ENCODE data around the gene NUFIP1.
"Not testable (repeated sequence)": the region's sequence is repeated elsewhere in the genome, so short reads cannot be mapped to it uniquely, and the experiment has no call there.

NUFIP1 gene

DNA sequence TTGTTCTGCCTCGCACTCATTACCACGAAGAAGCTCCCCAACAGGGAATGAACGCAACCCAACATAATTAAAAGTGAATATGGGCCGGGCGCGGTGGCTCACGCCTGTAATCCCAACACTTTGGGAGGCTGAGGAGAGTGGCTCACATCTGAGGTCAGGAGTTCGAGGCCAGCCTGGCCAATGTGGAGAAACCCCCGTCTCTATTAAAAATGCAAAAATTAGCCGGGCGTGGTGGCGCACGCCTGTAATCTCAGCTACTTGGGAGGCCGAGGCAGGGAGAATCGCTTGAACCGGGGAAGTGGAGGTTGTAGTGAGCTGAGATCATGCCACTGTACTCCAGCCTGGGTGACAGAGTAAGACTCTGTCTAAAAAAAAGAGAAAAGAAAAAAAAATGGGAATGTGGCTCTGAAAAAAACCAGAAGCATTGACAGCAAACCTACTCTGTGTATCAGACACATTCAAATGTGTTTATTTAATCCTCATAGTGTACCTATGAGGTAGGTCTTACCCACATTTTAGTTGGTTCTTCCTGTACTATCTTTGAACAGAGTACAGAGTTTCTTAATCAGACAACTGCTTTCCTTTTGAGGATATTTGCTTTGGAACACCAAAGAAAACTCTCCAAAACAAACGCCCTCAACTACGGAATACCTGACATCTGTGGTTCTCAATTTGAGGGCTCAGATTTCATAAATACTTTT lies 70.0 kb downstream of the NUFIP1 start:
- DNase-seq = no peak

DNA sequence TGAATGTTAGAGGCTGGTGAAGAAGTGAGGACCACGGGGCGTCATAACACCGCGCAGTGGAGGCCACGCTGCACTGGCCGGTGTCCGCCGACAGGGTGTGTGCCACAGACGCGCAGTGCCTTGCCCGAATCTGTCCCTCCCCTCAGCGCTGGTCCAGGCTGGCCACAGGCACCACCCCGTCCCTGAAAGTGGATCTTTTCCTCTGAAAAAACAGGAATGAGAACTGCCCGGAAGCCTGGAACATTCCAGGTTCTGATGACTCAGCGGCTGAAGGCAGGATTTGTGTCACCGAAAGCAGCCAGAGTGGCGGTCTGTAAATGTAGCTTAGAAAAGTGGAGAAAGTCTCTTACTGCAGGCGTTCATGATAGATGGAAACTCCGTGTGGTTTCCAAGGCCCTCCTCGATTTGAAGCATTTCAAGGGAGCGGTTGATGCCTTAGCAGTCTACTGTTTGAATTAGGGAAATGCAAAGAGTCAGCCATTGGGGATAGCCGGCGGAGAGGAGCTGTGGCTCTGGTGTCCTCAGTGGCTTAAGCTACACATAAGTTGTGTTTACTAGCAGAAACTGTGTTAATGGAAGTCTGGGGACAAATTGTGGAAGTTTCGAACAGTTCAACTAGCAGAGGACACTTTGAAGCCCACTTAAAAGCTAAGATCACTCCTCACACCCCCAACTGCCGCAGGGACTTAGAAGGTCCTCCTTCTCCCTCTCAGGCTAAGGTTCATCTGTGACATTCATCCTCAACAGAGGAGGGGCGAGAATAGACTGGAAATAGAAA lies 70.8 kb downstream of the NUFIP1 start:
- peak; percentile 72 for DNase-seq

DNA sequence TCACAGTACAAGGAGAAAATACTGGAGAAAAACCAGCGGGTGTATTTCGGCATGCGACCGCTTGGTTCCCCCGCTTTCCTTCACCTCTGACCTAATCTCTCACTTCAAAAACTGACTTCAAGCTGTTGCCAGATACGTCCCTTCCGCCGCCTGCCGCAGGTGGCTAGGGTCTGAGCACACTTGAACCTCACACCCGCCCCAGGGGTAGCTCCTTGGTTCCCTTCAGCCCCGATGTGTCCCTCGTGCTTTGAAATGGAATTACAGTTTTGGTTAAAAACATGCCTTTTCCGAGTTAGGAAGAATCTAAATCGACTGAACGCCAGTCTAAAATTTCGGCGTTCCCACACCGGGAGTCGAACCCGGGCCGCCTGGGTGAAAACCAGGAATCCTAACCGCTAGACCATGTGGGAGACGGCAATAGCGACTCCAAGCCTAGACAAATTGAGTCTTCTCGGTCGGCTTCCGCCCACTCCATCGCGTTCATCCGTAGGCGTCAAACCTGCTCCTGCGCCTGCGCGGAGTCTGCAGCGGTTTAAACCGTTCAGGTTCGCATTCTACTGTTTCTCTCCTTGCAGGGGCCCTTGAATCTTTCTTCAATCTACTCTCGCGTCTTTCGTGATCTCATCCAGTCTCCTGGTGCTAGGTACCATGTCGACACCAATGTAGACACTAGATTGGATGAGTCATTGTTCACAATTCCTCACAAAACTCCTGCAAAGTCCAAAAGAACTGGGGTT lies 71.5 kb downstream of the NUFIP1 start:
- DNase-seq = peak; percentile 87

DNA sequence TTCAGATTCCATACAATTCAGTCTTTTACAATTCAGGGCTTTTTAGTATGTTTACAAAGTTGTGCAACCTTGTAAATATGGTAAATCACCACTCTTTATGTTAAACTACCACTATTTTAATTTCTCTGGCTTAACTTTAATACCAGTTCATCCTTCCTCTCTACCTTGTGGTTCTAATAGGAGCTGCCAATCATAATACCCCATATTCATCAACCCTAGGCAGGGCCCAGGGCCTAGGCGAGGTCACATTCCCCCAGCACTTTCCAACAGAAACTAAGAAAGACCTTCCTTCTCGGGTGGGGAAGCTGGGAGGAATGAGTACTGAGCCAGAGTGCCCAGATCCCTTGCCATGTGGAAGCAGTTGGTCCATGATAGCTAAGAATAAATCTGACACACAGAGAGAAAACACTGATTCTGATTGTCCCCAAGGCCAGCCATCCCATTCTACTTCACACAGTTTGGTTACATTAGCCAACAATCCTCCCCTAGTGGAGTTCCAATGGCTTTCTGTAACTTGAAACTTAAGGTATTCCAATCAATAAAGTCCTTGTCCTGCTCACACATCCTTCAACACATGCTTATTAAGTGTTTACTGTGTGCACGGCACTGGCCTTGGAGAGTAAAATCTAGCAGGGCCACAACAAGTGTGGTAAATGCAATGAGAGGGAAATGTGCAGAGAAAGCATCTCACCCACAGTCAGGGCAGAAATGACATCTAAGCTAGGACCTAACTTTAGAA lies 76.8 kb downstream of the NUFIP1 start:
- no peak for DNase-seq

DNA sequence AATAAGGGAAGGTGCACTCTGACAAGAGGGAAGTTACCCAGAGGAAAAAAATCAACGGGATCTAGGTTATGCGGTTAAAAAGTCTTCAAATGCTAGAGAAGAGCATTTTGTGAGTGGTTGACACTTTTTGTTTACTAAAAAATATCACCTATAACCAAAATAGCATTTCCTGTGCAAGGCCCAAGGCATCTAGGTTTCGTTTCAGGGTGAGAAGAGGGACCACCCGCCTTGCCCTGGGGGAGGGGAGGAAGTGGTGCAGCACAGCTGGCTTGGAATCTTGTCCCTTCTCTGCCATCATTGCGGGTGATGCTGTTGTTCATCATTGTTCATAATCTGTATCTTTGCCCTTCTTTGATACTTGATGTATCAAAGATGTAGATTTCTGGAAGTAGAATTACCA lies 80.6 kb downstream of the NUFIP1 start:
- no peak for DNase-seq

DNA sequence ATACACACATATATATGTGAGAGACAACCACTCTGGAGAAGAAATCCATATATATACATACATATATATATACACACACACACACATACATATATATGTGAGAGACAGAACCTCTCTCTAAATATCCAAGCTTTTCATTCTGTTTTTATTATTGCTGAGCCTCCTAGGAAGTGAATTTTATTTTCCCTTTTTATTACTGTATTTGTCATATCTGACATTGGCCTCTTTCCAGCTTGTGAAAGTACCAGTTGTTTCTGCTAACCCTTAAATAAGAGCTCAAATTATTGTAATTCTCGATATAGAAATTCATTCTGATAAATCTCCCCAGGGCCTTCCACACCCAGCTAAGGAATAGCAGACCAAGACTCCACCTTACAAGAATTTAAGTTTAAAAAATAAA lies 81.0 kb downstream of the NUFIP1 start:
- DNase-seq = no peak

DNA sequence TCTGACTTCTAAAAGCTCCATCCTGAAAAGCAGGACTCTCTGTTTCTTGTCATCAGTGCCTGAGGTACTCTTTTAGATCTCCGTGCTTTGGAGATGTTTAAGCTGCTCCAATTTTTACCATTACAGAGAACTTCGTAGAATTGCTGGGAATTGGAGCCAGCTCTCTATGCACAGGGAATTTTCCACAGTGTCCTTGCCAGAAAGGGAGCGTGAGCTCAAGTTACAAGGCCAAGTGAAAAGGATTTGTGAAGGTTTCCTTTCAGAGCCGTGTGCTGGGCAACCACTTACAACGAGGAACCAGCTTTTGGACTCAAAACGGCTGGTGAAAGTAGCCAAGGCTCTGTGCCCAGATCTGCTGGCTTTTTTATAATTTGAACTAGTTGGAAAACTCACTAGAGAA lies 82.6 kb downstream of the NUFIP1 start:
- DNase-seq = no peak

DNA sequence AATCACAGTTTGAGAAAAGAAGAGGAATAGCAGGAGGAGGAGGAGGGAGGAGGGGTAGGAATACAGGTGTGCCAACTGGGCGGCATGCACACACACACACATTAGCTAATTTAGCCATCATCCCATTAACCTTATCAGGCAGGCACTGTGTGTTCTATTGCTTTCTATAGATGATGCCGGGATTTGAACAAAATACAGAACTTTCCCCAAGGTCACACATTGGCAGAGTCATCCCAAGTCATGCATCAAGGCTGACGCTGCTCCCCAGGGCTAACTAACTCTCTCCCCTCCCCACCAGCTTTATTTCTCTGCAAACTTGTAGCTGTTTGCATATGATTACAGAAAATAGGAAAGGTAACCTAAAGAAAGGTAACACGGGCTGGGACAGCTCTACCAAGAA lies 83.0 kb downstream of the NUFIP1 start:
- DNase-seq = no peak

DNA sequence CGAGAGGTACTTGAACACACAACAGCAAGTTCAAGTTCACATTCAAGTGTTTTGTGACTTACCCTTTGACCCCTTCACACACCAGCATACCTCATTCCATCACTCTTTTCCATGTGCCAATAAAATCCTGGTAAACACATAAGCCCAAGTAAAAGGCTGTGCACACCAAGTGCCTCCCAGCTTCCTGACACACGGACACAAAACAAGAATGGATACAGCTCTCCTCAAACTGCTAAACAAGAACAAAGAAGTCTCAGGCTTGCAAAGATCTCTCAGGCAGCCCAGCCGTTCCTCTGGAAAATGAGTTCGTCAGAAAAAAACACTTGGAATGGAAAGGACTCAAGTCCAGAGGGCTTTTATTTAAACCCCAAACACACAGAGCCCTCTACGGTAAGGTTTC lies 83.7 kb downstream of the NUFIP1 start:
- no peak for DNase-seq

DNA sequence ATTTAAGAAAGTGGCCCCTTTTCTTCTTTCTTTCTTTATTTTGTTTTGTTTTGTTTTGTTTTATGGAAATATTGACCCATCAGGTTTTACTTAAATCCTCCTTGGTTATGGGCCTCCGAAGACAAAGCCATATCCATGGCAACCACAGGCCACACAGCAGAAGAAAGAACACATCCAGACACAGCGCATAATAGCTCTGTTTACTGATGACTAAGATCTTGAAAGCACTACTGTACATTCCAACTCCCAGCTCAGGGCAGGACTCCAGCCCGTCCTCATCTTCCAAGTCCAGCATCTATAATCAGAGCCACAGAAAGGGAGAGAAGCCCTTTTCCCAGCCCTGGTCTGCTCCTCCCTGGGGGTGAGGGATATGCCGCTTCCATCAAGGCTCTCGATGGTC lies 84.3 kb downstream of the NUFIP1 start:
- DNase-seq = peak; percentile 3

DNA sequence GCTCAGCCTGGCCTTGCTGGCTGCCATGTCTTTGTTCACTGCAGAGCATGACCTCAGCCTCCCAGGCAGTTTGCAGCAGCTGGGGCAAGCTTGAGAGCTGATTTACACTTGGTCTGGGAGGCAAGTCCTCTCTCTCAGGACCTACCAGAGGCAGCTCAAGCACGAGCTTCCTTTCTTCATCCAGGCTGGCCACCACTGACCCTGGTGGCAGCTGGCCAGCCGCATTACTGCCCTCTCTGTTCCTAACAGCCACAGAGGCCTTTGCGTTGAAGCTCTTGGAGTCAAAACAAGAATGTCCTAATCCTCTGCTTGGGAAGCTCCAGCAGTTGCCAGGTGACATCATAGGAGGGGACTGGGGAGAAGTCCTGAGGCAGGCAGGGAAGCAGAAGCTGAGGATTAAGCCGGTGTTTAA lies 85.7 kb downstream of the NUFIP1 start:
- DNase-seq = no peak

DNA sequence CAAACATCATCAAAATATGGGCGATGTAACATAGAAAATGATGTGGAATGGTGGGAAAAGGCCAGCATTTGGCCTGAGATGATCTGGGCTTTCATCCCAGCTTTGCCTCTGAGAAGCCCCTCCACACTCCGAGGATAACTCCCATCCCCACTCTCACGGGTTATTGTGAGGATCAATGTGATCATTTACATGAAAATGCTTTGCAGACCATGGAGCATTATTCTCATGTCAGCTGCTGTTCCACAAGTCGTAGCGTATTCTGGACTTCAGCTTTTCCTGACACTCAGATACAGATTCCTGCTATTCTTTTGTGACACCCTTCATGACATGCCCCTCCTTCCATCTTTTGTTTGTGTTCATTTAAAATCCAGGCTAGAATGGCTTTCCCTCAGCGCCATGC lies 86.5 kb downstream of the NUFIP1 start:
- DNase-seq = no peak

DNA sequence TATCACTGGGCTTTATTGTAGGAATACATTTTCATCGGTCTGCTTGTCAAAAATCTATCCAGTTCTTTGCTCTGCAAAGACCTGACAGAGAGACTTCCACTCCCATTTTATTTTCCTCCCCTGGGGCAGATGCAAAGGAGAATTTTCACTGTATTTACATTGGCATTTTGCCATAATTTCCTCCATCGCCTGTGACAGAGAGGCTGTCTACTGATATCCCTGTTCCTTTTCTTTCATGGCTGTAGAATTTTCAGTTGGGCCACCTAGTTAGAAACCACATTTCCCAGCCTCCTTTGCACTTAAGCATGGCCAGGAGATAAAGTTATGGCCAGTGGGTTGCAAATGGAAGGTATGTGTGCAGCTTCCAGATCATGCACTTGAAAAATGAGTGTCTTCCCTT lies 89.3 kb downstream of the NUFIP1 start:
- no peak for DNase-seq

DNA sequence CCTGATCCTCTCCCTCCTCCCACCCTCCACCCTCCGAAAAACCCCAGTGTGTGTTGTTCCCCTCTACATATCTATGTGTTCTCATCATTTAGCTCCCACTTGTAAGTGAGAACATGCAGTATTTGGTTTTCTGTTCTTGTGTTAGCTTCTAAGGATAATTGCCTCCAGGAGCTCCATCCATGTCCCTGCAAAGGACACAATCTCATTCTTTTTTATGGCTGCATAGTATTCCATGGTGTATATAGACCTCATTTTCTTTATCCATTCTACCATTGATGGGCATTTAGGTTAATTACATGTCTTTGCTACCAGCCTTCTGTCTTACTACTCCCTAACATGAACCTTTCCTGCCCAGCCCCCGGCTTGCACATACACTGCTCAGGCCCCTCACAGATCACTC lies 91.0 kb downstream of the NUFIP1 start:
- DNase-seq = not testable (repeated sequence)

DNA sequence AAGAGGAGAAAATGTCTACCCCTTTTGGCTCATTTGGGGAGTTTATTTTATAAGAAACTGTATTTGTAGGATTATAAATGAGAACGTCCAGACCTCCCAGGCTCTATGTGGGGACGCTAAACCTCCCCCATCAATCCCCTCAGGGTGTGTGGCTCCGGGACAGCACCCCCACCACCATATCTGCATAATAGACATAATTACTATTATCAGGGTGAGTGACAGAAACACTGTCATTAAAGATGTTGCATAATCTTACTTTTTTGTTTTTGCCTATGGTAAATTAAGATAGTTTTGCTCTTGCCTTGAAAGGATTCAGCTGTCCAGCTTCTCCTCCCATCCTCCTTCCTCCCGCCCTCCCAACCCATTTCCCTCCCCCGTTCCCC lies 93.3 kb downstream of the NUFIP1 start:
- no peak for DNase-seq

DNA sequence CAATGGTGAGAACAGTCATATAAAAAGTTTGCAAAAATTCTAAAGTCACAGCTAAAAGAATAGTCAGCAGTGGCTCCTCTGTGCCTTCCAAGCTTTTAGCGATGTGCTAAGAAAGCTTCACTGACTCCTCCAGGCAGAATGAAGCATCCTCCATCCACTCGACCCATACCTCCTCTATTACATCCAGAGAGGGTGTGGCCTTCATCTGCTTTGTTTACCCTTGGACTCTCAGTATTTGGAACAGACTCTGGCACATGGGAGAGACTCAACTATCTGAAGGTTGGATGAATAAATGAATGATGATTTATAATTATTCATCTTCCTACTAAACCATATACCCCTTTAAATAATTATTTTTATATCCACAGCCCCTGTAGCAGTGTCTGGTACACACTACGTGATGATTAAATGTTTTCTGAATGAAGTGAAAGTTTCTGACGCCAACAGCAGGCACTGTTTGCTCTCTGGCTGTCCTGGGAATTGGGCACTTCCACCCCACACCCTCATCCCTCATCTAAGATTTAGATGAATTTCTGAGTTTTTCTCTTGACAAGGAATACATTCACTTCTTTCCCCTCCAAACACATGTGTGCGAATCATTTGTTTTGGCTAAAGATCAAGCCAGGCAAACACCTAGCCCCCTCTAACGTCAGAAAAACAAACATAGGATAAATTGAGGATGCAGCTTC lies 93.9 kb downstream of the NUFIP1 start:
- DNase-seq = no peak

DNA sequence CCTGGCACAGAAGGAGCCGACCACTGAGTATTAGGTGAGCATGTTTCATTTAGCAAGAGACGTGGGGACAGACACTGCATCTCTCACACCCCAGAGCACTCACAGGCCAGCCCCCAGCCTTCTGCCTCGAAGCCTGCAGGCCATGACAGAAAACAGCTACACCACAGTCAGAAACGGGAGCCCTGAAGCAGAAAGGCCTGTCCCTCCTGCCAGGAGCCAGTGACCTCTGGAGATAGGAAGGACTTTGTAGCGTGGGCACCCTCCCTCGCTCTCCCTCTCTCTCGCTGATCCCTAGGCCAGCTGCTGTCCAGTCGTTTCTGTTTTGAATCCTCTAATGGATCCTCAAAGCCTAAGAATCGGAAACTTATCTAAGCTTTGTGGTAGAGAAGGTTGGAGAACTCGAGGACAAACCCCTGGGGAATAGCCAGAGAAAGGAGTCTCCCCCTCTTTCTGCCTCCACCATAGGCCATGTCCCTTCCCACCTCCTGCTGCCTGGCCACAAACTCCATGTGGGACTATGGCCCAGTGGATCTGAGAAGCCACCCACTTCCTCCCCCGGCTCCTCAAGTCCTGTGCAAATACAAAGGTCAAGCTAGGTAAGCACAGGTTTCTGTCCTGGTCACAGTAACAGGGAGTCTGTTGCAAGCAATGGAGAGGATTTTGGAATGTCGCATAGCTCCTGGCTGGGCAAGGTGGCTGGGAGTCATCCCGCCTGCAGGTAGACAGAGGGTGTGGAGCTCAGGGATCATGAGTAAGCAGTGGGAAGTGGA lies 95.1 kb downstream of the NUFIP1 start:
- DNase-seq = no peak

All from T1000 (cell line).